ENCODE measurements around the gene WBP1. TPM values are rescaled to one million over a fixed set of nuclear protein-coding genes. Genes with fewer than 3 reads are reported as not detected.
A peak's percentile ranks its signal among the peaks of the same experiment; 100 is the strongest.
"Not testable (repeated sequence)": the region's sequence is repeated elsewhere in the genome, so short reads cannot be mapped to it uniquely, and the experiment has no call there.

Gene WBP1
- total RNA-seq, 2 donors from 2014 or later: 28.2 to 40.5 TPM

DNA sequence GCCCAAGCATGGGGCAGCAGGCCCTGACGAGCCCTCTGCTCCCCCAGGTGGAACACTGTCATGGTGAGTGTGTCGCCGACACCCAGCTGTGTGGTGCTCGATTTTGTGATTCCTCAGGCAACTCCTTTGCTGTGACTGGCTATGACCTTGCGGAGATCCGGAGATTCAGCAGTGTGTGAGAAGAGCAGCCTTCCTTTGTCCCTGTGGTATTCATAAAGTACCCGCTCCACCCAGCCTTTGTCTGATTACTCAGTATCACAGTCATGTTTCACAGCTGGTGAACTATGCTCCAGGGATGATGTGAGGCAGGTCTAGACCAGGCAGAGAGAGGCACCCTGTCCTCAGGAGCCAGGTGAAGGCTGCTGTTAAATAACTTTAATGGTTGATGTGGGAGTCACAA lies 32.7 kb upstream of the WBP1 start:
- intact Hi-C loops (cut with DNase I): no loop called here
- no peak for DNase-seq (ENCODE audit: low spot score)

DNA sequence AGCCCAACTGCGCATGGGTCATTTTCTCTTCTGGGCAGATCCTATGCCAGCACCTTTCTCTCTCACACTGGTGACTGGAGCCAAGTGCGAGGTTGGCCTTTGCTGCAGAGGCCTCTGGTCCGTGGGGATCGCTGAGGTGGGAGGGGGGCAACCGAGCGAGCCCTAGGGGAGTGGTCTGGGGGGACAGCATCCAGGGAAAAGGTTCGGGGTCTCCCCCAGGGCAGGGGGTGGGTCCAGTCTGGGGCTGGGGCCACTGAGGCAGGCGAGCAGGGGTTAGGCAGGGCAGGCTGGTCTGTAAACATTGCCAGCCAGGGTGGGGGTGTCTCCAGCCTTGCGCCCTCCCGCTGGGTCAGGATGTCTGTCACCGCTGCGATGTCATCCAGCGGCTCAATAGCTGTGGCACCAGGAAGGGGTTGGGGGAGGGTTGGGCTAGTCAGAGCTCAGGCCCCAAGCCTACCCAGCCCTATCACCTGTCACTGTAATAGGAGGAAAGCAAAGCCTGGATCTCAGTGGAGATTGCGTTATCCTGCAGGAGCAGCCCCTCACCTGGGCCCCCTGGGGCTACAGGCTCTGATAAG lies 32.0 kb upstream of the WBP1 start:
- intact Hi-C loops (cut with DNase I): no loop called here
- no peak for DNase-seq (ENCODE audit: low spot score)

DNA sequence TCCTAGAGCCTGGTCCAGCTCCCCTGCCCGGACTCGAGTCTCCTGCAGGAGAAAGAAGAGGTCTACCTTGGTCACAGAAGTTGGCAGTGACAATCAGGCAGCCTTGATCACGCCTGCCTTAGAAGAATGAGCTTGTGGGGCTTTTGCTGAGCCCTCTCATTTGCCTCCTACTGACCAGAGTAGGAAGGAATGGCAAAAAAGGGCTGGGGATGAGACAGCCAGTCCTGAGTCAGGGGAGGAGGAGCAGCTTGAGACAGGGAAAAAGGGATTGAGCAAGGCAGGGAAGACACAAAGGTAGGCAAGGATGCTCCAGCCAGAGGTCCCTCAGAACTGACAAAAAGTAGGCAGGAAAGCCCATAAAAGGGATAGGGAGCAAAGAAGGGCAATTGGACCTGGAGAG lies 30.7 kb upstream of the WBP1 start:
- DNase-seq (ENCODE audit: low spot score): no peak
- intact Hi-C loops (cut with DNase I): no loop called here

DNA sequence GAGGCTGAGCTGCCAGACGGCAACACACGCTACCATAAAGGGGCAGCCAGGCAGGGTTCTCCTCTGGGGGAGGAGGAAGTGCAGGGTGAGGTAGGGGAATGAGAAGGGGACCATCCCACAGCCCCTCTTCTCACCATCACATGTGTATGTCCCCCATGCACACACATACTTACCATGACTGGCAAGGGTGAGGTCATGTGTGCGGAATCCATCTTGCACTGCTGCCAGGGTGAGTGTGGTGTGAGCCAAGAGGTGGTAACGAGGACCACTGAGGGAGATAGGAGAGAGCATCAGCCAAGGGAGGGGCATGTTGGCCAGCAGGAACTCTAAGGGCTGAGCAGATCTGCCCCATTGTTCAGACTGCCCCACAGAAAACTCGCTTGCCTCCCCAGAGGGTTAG lies 29.6 kb upstream of the WBP1 start:
- intact Hi-C loops (cut with DNase I): loop anchor here in 1 of 2 donors (1.0 kb wide), 1 partner anchor 22 kb away; no protein-coding TSS in a partner anchor

DNA sequence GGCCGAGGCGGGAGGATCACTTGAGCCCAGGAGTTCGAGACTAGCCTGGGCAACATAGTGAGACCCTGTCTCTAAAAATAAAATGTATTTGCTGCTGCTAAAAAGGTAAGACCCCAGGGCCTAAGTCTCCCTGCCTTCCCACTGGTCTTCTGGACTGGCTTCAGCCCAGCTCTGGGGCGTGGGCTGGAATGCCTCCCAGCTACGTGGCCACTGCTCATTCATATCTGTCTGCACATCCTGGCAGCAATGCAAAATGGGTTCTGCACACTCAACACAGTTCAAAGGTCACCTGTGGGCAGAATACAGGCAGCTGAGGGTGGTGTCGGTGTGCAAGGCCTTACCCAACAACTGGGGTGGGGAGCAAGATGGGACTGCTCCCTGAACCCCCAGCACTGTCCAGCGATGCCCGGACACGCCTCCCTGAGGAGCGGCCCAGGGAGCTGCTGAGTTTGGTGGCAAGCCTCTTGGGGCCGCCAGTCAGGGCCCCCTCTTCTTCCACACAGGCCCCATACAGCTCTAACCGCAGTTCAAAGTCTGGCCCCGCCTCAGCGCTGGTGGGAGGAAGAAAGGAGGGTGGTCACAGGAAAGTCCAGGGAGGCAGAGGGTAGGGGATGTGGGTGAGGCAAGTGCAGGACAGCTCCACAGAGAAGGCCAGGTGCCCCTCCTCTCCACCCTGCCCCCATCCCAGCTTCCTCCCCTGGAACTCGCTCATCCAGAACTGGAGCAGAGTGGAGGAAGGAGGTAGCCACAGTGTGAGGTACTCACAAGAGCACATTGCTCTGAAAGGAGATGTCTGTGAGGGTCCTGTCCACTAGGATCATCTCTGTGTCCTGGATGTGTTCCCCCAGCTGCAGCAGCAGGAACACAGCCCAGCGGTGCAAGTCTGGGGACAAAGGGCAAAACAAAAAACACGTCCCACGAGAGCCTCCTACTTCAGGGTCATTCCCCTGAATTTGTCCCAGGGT lies 28.5 kb upstream of the WBP1 start:
- intact Hi-C loops (cut with DNase I): loop anchor here in 1 of 2 donors (1.0 kb wide), 1 partner anchor 21 kb away; no protein-coding TSS in a partner anchor
- DNase-seq (ENCODE audit: low spot score): no peak

More for the DNA sequence above, 29.6 kb upstream of the WBP1 start:
- DNase-seq (ENCODE audit: low spot score): no peak

DNA sequence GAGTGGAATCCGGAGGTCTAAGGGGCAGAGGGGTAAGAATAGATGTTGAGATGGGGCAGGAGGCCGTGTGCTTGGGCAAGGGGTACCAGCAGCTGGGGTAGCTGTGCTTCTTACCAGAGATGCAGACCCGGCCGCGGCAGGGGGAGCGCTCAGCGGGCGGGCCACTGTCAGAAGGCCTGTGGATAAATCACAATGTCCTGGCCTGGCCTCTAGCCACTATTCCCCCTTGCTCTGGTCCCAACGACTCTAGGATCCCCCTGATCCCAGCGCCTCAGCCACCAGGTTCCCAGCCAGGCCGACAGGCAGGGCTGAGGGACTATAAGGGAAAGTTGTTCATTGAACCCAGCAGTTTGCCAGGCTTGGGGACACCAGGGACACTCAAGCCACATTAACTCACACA lies 27.7 kb upstream of the WBP1 start:
- intact Hi-C loops (cut with DNase I): no loop called here
- DNase-seq (ENCODE audit: low spot score): no peak

DNA sequence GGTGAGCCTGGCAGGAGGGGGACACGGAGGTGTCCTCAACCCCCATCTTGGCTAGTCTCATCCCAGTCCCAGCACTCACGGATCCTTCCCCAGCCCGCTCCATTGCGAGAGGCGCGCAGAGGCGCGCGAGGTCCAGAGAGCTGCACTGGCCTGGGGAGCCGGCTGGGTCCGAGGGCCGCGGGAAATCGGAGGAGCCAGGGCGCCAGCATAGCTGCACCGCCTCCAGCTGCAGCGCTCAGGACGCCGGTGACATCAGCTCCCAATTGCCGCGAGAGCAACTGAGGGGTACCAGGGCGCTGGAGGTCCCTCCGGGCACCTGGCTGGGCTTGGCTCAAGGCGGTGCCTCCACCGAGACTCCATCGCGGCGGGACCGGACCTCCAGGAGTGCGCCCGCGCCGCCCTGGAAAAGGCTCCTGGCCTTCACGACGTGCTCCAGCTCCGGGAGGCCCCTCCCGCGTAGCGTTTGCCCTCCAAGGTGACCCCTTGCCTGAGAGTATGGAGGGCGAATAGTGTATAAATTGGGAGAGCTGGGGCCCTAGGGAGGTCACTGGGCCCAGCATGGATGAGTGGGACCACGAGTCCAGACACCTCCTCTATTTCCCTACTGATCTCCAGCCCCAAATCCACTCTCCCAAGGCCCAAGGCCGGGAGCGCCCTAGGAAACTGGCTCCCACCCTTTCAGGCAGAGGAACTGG lies 22.0 kb upstream of the WBP1 start:
- no peak for DNase-seq (ENCODE audit: low spot score)
- intact Hi-C loops (cut with DNase I): no loop called here

DNA sequence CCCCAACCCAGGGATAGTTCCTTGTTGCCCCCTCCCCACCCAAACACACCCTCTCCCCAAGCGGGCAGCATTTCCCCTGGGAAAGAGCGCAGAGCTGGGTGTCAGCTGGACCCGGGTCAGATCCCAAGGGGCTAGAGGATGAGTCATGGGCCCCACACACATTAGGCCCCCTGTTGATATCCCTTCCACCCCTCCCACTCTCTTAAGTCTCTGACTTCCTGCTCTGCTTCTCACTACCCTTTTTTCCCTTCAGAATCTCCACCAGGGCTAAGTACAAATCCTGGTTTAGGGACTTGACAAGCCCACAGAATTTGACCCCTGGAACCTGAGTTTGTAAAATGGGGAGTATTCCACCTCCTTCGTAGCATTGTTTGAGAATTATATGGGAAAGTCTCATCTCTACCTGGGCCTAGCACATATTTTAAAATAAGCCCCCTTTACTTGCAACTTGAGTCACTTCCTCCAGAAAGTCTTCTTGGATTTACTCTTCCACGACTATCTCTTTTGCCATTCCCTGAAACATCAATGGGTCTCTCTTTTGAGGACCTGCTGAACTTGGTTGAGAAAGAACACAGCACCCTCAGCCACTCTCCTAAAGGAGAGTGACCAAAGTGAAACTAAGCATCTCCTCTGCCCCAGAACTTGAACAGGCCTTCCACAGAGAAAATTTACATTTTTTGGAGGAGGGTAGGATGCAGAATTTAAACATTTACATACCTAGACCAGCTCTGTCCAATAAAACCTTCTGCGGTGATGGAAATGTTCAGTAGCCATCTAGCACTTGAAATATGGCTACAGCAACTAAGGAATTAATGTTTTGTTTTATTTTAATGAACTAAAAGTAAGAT lies 21.2 kb upstream of the WBP1 start:
- DNase-seq (ENCODE audit: low spot score): no peak
- intact Hi-C loops (cut with DNase I): no loop called here

DNA sequence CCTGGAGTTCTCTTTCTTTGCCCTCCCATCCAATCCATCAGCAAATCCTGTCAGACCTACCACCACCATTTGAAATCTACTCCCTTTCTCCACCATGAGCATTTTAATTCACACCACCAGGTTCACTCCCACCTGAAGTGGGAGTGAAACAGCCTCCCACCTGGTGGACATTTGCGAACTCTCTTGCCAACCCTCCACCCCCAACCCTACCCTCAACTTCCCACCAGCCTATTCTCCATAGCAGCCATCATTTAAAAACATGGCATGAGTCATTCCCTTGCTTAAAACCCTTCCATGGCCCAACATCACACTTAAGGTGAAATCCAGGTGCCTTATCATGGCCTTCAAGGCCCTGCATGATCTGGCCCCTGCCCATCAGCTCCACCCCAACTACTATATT lies 20.0 kb upstream of the WBP1 start:
- intact Hi-C loops (cut with DNase I): no loop called here
- no peak for DNase-seq (ENCODE audit: low spot score)

DNA sequence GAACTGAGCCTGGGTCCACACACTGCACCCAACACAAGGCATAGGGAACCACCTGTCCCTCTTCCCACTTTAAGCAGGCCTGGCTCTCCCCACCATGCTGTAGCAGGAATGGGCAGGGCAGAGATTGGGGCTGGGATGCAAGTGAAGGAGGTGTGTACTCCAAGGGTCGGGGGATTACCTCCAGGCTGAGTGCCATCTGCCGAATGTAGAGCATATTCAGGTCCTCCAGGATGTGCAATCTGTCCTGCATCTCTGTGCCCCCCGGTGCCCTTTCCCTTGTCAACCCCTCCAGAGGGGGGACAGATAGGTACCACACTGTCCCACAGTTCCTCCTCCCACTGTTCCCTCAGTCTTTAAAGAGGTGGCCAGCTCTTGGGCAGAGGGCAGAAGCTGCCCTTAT lies 18.9 kb upstream of the WBP1 start:
- DNase-seq (ENCODE audit: low spot score): no peak

DNA sequence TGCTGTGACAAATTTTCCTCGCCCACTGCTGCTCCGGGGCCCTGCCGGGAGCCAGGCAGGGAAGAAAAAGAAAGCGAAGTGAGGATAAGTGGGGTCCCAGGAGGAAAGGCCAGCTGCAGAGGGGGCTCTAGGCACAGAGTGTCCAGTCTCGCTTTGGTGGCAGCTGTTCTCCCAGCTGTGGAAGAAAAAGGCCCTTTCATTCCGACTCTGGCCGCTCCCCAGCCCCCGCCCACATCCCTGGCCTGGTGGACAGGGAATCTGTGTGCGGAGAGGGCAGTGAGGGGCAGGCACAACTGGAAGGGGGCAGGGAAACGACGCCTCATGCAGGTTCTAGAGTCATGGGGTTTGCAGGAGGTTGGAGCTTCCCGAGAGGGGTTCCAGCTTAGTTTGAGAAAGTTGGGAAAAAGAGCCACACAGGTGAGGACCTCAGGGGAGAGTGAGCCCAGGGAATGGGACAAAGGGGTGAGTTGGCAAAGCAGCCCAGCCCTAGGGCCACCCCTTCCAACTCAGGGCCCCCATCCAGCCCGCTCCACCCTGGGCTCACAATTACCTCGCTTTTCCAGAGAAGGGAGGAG lies 18.3 kb upstream of the WBP1 start:
- intact Hi-C loops (cut with DNase I): no loop called here
- peak; percentile 89 for DNase-seq (ENCODE audit: low spot score)

More for the DNA sequence above, 18.9 kb upstream of the WBP1 start:
- intact Hi-C loops (cut with DNase I): no loop called here

DNA sequence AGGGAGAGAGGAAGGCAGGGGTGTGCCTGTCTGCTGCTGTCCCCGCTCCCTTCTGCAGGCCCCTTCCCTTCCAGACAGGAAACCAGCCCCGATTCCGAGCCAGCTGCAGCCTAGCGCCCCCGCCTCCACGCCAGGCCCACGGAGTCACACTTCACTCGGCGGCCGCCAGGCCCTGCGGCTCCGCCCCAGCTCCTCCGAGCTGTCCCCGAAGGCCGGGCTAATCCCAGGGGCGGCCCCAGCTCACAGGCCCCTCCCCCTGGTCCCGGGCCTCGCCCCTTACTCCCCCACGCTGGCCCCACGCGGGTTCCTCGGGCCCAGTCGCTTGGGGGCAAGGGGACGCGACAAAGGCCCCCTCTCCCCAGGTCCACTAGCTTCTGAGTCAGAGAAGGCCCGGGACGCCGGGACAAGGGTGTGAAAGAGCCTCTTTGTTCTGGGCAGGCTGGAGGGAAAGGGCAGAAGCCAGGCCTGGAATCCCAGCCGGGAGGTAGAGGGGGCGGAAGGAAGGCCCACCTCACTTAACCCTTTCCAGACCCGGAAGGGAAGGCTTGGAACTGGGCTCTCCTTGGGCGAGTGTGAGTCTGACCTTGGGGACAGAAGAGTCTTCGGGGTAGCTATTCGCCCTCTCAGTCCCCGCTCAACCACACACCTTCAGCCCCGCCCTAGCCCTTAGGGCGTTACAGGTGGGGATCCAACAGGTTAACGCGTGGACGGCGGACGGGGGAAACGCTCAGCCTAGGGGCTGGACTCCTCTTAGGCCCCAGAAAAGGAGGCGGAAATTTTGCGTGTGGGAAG lies 17.7 kb upstream of the WBP1 start:
- DNase-seq (ENCODE audit: low spot score): peak; percentile 96
- intact Hi-C loops (cut with DNase I): no loop called here

DNA sequence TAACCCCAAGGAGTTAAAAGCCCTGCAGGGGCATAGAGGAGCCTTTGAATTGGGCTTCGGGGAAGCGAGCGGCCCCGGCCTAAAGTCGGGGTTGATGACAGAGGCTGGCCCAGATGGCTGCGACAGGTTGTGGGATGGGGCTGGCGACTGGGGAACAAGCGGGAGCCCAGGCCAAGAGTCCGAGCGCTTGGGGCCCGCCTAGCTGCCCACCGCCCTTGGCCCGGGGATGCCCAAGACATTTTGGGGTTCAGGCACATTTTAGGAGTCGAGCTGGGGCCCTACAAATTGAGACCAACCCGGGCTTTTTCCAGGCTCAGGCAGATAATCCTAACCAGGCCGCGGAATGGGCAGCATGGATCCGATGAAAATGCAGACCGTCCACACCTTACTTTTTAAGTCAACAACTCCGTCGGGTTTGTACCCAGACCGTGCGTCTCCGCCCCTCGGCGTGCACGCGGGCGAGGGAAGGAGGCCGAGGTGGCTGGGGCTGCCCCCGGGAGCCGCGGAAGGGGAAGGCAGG lies 17.0 kb upstream of the WBP1 start:
- no peak for DNase-seq (ENCODE audit: low spot score)
- intact Hi-C loops (cut with DNase I): no loop called here

DNA sequence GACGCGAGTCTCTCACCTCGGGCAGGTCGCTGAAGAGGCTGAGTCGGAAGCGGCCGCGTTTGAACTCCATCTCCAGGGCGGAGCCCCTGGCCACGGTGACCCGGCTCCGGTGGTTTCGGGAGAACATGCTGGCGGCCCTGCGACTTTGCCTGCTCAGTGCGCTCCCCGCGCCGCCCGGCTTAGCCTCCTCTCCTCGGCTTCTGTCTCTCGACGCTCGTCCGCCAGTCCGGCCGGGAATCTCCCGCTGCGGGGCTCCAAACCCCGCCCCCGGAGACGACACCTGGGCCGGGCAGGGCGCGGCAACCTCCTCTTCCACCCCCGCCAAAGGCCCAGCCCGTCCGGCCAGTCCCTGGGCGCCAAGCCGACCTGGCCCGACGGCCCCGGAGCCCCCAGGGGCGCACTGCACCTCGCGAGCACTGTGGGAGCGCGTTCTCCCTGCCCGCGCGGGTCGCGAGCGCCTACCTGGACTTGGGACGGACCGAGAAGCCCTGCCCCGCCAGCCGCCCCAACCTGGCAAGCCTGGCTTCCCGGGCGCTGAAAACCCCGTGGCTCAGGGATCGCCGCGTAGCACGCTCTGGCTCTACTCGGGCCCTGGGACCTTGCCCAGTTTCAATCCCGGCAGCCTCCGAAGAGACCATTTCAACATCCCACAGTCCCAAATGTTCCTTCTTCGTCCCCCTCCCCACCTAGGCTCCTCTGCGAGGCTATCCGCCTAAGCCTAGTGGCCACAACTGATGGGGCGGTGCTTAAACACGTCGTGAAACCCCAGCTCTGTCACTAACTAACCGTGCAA lies 16.4 kb upstream of the WBP1 start, which contains the start of gene RTKN:
RTKN (minus strand) TSS at position 248 of the 793 bp plus-strand sequence; CDS start at position 127, 121 bp downstream.
- DNase-seq (ENCODE audit: low spot score): no peak
- intact Hi-C loops (cut with DNase I): no loop called here

DNA sequence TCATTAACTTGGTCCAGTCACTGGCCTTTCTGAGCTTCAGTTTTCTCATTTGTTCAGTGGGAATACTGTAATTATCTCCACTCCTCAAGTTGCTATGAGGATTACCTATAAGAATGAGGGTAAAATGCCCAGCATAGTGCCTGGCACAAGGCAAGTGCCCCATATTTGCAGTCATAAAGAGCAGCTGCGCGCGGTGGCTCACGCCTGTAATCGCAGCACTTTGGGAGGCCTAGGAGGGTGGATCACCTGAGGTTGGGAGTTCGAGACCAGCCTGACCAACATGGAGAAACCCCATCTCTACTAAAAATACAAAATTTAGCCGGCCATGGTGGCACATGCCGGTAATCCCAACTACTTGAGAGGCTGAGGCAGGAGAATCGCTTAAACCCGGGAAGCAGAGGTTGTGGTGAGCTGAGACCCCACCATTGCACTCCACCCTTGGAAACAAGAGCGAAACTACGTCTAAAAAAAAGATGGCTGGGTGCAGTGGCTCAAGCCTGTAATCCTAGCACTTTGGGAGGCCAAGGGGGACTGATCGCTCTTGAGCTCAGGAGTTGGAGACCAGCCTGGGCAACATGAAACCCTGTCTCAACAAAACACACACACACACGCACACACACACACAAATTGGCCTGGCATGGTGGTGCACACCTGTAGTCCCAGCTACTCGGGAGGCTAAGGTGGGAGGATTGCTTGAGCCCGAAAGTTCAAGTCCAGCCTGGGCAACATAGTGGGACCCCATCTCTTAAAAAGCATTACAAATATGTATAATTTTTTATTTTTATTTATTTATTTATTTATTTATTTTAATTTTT lies 15.5 kb upstream of the WBP1 start:
- intact Hi-C loops (cut with DNase I); DNase-seq (ENCODE audit: low spot score): not testable (repeated sequence)
